OCI-LY7 (cell line): ENCODE measurements around the gene EVX2.

Experiments
- EZH2phosphoT487 ChIP-seq: fragments of 200-600 bp; sonication (generic); IDR thresholded peaks from 2 replicates; pipeline ENCODE4 v1.6.1; 2018; ENCODE audit warnings: low read depth, borderline replicate concordance, mild to moderate bottlenecking, mixed run types, antibody characterized with exemption, low read length, moderate library complexity, mixed read lengths
- TF ChIP-seq, protein P1 (sequence below): fragments of 200-600 bp; sonication (generic); conservative IDR thresholded peaks from 2 replicates; pipeline ENCODE4 v1.5.1; 2014; ENCODE audit warnings: mild to moderate bottlenecking, antibody characterized with exemption, low read length, moderate library complexity, mixed read lengths

DNA sequence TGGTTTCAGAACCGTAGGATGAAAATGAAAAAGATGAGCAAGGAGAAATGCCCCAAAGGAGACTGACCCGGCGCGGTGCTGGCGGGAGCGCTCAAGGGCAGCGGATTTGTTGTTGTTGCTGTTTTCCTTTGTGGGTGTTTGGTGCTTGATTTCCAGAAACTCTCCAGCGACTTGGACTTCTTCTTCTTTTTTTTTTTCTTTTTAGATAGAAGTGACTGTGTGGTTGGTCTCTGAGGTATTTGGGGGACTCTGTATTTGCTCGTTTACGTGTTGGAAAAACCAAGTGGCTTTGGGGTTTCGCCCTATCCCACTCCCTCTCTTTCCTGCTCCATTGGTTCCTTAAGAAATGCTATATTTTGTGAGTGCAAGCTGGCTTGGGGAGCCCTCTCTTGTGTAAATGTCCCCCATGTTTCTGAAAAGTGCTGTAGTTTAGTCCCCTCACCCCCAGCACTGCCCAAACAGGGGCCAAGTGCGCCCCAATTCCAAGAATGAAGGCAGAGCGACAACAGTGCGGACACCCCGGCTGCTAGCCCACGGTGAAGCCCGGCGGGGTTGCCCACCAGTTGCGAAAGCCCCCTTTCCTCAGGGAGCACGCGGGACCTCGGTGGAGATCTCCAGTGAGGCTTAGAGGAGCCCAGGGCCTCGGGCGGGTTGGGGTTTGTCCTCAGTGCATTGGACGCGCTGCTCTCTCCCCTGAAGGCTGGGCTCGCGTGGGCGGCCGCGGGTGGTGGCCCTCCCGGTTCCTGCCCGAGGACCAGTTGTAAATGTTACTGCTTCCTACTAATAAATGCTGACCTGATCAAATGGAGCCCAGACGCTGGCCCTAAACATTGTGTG lies 40.6 kb upstream of the EVX2 start:
- TF ChIP-seq, protein P1, sequence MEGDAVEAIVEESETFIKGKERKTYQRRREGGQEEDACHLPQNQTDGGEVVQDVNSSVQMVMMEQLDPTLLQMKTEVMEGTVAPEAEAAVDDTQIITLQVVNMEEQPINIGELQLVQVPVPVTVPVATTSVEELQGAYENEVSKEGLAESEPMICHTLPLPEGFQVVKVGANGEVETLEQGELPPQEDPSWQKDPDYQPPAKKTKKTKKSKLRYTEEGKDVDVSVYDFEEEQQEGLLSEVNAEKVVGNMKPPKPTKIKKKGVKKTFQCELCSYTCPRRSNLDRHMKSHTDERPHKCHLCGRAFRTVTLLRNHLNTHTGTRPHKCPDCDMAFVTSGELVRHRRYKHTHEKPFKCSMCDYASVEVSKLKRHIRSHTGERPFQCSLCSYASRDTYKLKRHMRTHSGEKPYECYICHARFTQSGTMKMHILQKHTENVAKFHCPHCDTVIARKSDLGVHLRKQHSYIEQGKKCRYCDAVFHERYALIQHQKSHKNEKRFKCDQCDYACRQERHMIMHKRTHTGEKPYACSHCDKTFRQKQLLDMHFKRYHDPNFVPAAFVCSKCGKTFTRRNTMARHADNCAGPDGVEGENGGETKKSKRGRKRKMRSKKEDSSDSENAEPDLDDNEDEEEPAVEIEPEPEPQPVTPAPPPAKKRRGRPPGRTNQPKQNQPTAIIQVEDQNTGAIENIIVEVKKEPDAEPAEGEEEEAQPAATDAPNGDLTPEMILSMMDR: no peak
- no peak for TF ChIP-seq EZH2phosphoT487
